Small intestine (tissue), 7 donors: ENCODE data around the gene IL6ST. TPM values are rescaled to one million over a fixed set of nuclear protein-coding genes. Genes with fewer than 3 reads are reported as not detected.

Source experiments
- DNase-seq, 2 donors: peaks; one replicate each; pipeline versions ENCODE4 v3.0.0 to v3.0.0-alpha.2; 2013
- FAIRE-seq: peaks from 2 replicates; lab custom pipeline; 2012; peaks lifted over from hg19 to GRCh38; lab: Jason Lieb, UNC
- H3K27ac ChIP-seq, 3 donors: one replicate each; pipeline ENCODE4 v1.5.1; 2013; ENCODE audit warnings: low read length in 2 of 3, mild to moderate bottlenecking in 2 of 3, control low read depth in 1 of 3, inconsistent platforms in 1 of 3, low read depth in 1 of 3, moderate library complexity in 1 of 3
- H3K27me3 ChIP-seq, 3 donors: one replicate each; pipeline ENCODE4 v1.6.1; 2013; ENCODE audit warnings: low read length in 3 of 3, inconsistent platforms in 1 of 3; ENCODE audit not compliant: control insufficient read depth in 3 of 3, insufficient read depth in 3 of 3
- H3K36me3 ChIP-seq, 3 donors: one replicate each; pipeline ENCODE4 v1.6.1; 2013; ENCODE audit warnings: low read length in 3 of 3, inconsistent platforms in 1 of 3, low read depth in 1 of 3, mild to moderate bottlenecking in 1 of 3, moderate library complexity in 1 of 3; ENCODE audit not compliant: control insufficient read depth in 3 of 3, insufficient read depth in 2 of 3
- H3K4me1 ChIP-seq, 3 donors: one replicate each; pipeline ENCODE4 v1.6.1; 2013; ENCODE audit warnings: low read length in 2 of 3, inconsistent platforms in 1 of 3, low read depth in 1 of 3, mild to moderate bottlenecking in 1 of 3, moderate library complexity in 1 of 3; ENCODE audit not compliant: control insufficient read depth in 3 of 3, insufficient read depth in 2 of 3
- H3K4me3 ChIP-seq, 3 donors: one replicate each; pipeline ENCODE4 v1.5.1; 2013; ENCODE audit warnings: low read length in 3 of 3, control low read depth in 1 of 3, inconsistent platforms in 1 of 3, low read depth in 1 of 3, mild to moderate bottlenecking in 1 of 3, moderate library complexity in 1 of 3
- H3K9me3 ChIP-seq, 2 donors: one replicate each; pipeline ENCODE4 v1.6.1; 2013; ENCODE audit warnings: low read depth in 1 of 2, low read length in 1 of 2; ENCODE audit not compliant: control insufficient read depth in 2 of 2, insufficient read depth in 1 of 2
- WGBS, 3 donors: extraction: QIAGEN DNeasy Blood & Tissue Kit; methylation state at CpG; one replicate each; pipeline ENCODE4 v1.1.7; 2013; 5-methylcytosine and 5-hydroxymethylcytosine counted together
- polyA plus RNA-seq, 4 donors: library from polyadenylated mRNA; stranded (reverse) in 3 of 4; unstranded in 1 of 4; fragments of 200-250 nt in 3 of 4; fragments of 120-200 nt in 1 of 4; gene quantifications; one replicate each; pipeline versions ENCODE4 v1.2.1 to v1.2.3, GENCODE V29; 2013
- donor health status: healthy with polysubstance abuse.
- donor health status: control.
- donor health status: control.
- donor health status: Bipolar disorder and iron deficiency.
- donor health status: healthy.

IL6ST gene
- polyA plus RNA-seq, 4 donors, result 6.5 to 49.3 (median 16.5) TPM

- 51 to 60% (median 55%) methylated on average over 2 of the region's 2 CpGs for WGBS, 3 donors
- FAIRE-seq (no peak), DNase-seq (no peak)
- H3K9me3 ChIP-seq, result no peaks in the 10 kb centered on the region
- no peaks in the 10 kb centered on the region for H3K36me3 ChIP-seq
- H3K4me1 ChIP-seq, result no peaks in the 10 kb centered on the region
- H3K27me3 ChIP-seq, result no peaks in the 10 kb centered on the region
- H3K27ac ChIP-seq, result no peak overlapping the region
- H3K4me3 ChIP-seq, result no peak overlapping the region
Measured at GRCh38 chr5:55892479-55892878, 102.3 kb downstream of the IL6ST start.

- WGBS, 3 donors, result 74 to 87% (median 83%) methylated on average over 5 of the region's 5 CpGs
Measured at GRCh38 chr5:55888205-55888604, 106.6 kb downstream of the IL6ST start.

GRCh38 chr5:55885359-55885758, 109.4 kb downstream of the IL6ST start:
- Histone ChIP-seq H3K9me3 (no peaks in the 10 kb centered on the region), H3K4me3 (no peak overlapping the region), H3K36me3 (no peaks in the 10 kb centered on the region), H3K27ac (no peak overlapping the region), H3K4me1 (no peaks in the 10 kb centered on the region), H3K27me3 (no peaks in the 10 kb centered on the region)
- FAIRE-seq (no peak), DNase-seq (no peak)
- 80 to 87% (median 80%) methylated on average over 9 of the region's 9 CpGs for WGBS, 3 donors

More at GRCh38 chr5:55888205-55888604, 106.6 kb downstream of the IL6ST start:
- no peaks in the 10 kb centered on the region for H3K27me3 ChIP-seq
- FAIRE-seq (no peak), DNase-seq (no peak)
- no peak overlapping the region for H3K4me3 ChIP-seq
- H3K4me1 ChIP-seq, result no peaks in the 10 kb centered on the region
- H3K9me3 ChIP-seq, result no peaks in the 10 kb centered on the region
- H3K36me3 ChIP-seq, result no peaks in the 10 kb centered on the region
- H3K27ac ChIP-seq, result no peak overlapping the region

Other genes with a start within 250 kb of the IL6ST start
- under 1 TPM in 2 of 4 donors, not detected in 2; 0.04 TPM for gene IL31RA, start 143.6 kb downstream of the IL6ST start, polyA plus RNA-seq
- under 1 TPM in 2 of 4 donors, not detected in 2; 0.10 to 0.13 TPM for gene ANKRD55, start 238.4 kb upstream of the IL6ST start, polyA plus RNA-seq